Hematopoietic multipotent progenitor cell treated with erythropoietin and hydrocortisone succinate and interleukin-3 and kit ligand, for 8 days (in vitro differentiated cells): ENCODE data around the gene CFAP47.
"Not testable (repeated sequence)": the region's sequence is repeated elsewhere in the genome, so short reads cannot be mapped to it uniquely, and the experiment has no call there.

ENCODE experiments used
- DNase-seq: peaks from one replicate; pipeline ENCODE4 v3.0.0-alpha.2; 2015

Gene CFAP47

GRCh38 chrX:36234840-36235528 lies 315.4 kb downstream of the CFAP47 start:
- DNase-seq, result not testable (repeated sequence)

- no peak for DNase-seq
These were observed 321.9 kb downstream of the CFAP47 start for GRCh38 chrX:36241397-36241796.

GRCh38 chrX:36266155-36266554 lies 346.6 kb downstream of the CFAP47 start:
- DNase-seq, result no peak

- DNase-seq, result no peak
These were observed 390.6 kb downstream of the CFAP47 start for GRCh38 chrX:36310136-36310535.

GRCh38 chrX:36314303-36314702 lies 394.8 kb downstream of the CFAP47 start:
- DNase-seq, result no peak

- no peak for DNase-seq
These were observed 415.0 kb downstream of the CFAP47 start for GRCh38 chrX:36334572-36334971.

- DNase-seq, result no peak
These were observed 417.2 kb downstream of the CFAP47 start for GRCh38 chrX:36336751-36337150.

GRCh38 chrX:36344301-36344700 lies 424.8 kb downstream of the CFAP47 start:
- no peak for DNase-seq

GRCh38 chrX:36348509-36348908 lies 429.0 kb downstream of the CFAP47 start:
- DNase-seq, result no peak

GRCh38 chrX:36357855-36358254 lies 438.3 kb downstream of the CFAP47 start:
- no peak for DNase-seq

- no peak for DNase-seq
These were observed 444.7 kb downstream of the CFAP47 start for GRCh38 chrX:36364262-36364661.

- DNase-seq, result no peak
These were observed 464.0 kb downstream of the CFAP47 start for GRCh38 chrX:36383495-36383894.

- DNase-seq, result no peak
These were observed 469.4 kb downstream of the CFAP47 start for GRCh38 chrX:36388901-36389300.

GRCh38 chrX:36401774-36402173 lies 482.2 kb downstream of the CFAP47 start:
- DNase-seq, result no peak

- DNase-seq, result no peak
These were observed 488.3 kb downstream of the CFAP47 start for GRCh38 chrX:36407836-36408235.

GRCh38 chrX:36414056-36414455 lies 494.5 kb downstream of the CFAP47 start:
- no peak for DNase-seq

GRCh38 chrX:36422368-36422767 lies 502.8 kb downstream of the CFAP47 start:
- DNase-seq, result no peak

- no peak for DNase-seq
These were observed 512.3 kb downstream of the CFAP47 start for GRCh38 chrX:36431819-36432218.

GRCh38 chrX:36434522-36434921 lies 515.0 kb downstream of the CFAP47 start:
- DNase-seq, result no peak
